Neural crest cell (in vitro differentiated cells): ENCODE data around the gene HNRNPUL1. TPM values are rescaled to one million over a fixed set of nuclear protein-coding genes. Genes with fewer than 3 reads are reported as not detected.

Experiments used
- DNase-seq: peaks from one replicate; pipeline ENCODE4 v3.0.0; 2021; ENCODE audit warnings: low read depth, mixed read lengths, low spot score
- H3K27ac Mint-ChIP-seq: one replicate; pipeline ENCODE4 v1.8.0; 2021; ENCODE audit warnings: mild to moderate bottlenecking, mixed read lengths; ENCODE audit not compliant: unreplicated experiment
- H3K27me3 Mint-ChIP-seq: 2 replicates; pipeline ENCODE4 v1.8.0; 2021; ENCODE audit warnings: low read depth, mild to moderate bottlenecking, mixed read lengths
- H3K36me3 Mint-ChIP-seq: 2 replicates; pipeline ENCODE4 v1.8.0; 2021; ENCODE audit warnings: low read depth, mild to moderate bottlenecking, mixed read lengths
- H3K4me1 Mint-ChIP-seq: 2 replicates; pipeline ENCODE4 v1.8.0; 2021; ENCODE audit warnings: mixed read lengths
- H3K4me3 Mint-ChIP-seq: one replicate; pipeline ENCODE4 v1.8.0; 2021; ENCODE audit warnings: mild to moderate bottlenecking, mixed read lengths
- H3K9me3 Mint-ChIP-seq: 2 replicates; pipeline ENCODE4 v1.8.0; 2021; ENCODE audit warnings: mixed read lengths
- CTCF ChIP-seq: fragments of 200-600 bp; sonication (generic); conservative IDR thresholded peaks from 2 replicates; pipeline ENCODE4 v1.5.0; 2021; ENCODE audit warnings: antibody characterized with exemption, mild to moderate bottlenecking
- total RNA-seq: library from RNA; stranded (reverse); gene quantifications from 2 replicates; pipeline ENCODE4 v1.2.1, GENCODE V29; 2021

The HNRNPUL1 gene
- total RNA-seq, 1 donor from 2014 or later = 306 TPM

DNA sequence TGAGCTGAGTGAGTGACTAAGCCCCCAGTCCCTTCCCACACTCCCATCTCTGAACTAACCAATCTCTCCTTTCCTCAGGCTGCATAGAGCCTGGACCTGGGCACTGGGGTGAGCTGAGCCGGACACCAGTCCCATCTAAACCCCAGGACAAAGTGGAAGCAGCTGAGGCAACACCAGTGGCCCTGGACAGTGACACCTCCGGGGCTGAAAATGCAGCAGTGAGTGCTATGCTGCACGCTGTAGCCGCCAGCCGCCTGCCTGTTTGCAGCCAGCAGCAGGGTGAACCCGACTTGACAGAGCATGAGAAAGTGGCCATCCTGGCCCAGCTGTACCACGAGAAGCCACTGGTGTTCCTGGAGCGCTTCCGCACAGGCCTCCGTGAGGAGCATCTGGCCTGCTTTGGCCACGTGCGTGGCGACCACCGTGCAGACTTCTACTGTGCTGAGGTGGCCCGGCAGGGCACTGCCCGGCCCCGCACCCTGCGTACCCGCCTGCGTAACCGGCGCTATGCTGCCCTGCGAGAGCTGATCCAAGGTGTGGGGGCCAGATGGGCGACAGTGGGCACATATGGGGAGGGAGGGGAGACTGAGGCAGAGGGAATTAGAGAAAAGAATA is 52.2 kb downstream of the HNRNPUL1 start:
- H3K36me3 Mint-ChIP-seq = peaks cover 23% of the 10 kb centered on the region
- peak overlapping the region; percentile 33 for H3K4me3 Mint-ChIP-seq
- no peak for DNase-seq
- no peaks in the 10 kb centered on the region for H3K9me3 Mint-ChIP-seq
- peaks cover 12% of the 10 kb centered on the region for H3K4me1 Mint-ChIP-seq
- no peak overlapping the region for H3K27ac Mint-ChIP-seq
- no peaks in the 10 kb centered on the region for H3K27me3 Mint-ChIP-seq
- no peak for TF ChIP-seq CTCF

GRCh38 chr19:41318696-41319499 is 54.7 kb downstream of the HNRNPUL1 start:
- DNase-seq = no peak
- no peak for TF ChIP-seq CTCF
- Mint-ChIP-seq H3K27me3 (peaks cover 2% of the 10 kb centered on the region), H3K4me1 (peaks cover 17% of the 10 kb centered on the region), H3K4me3 (no peak overlapping the region), H3K36me3 (peaks cover 15% of the 10 kb centered on the region), H3K9me3 (no peaks in the 10 kb centered on the region), H3K27ac (no peak overlapping the region)

GRCh38 chr19:41319500-41320184 is 55.5 kb downstream of the HNRNPUL1 start:
- no peak overlapping the region for H3K27ac Mint-ChIP-seq
- peaks cover 8% of the 10 kb centered on the region for H3K27me3 Mint-ChIP-seq
- H3K4me1 Mint-ChIP-seq = peaks cover 24% of the 10 kb centered on the region
- TF ChIP-seq CTCF = no peak
- no peak overlapping the region for H3K4me3 Mint-ChIP-seq
- H3K9me3 Mint-ChIP-seq = no peaks in the 10 kb centered on the region
- DNase-seq = no peak
- peaks cover 15% of the 10 kb centered on the region for H3K36me3 Mint-ChIP-seq

DNA sequence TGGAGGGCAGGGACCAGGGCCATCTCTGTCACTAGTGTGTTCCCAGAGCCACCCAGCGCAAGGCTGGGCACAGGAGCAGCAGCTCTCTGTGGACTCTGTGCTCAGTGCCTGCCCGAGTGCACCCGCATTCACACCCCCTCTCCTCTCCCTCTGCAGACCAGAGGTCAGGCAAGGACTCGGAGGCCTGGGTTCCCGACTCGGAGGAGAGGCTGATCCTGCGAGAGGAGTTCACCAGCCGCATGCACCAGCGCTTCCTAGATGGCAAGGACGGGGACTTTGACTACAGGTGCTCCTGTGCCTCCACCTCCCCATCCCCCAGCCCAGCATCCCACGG is 56.0 kb downstream of the HNRNPUL1 start:
- H3K36me3 Mint-ChIP-seq = peaks cover 15% of the 10 kb centered on the region
- H3K4me3 Mint-ChIP-seq = no peak overlapping the region
- H3K9me3 Mint-ChIP-seq = no peaks in the 10 kb centered on the region
- peaks cover 29% of the 10 kb centered on the region for H3K4me1 Mint-ChIP-seq
- no peak for TF ChIP-seq CTCF
- peaks cover 11% of the 10 kb centered on the region for H3K27me3 Mint-ChIP-seq
- no peak for DNase-seq
- H3K27ac Mint-ChIP-seq = no peak overlapping the region

- Mint-ChIP-seq H3K27ac (no peak overlapping the region), H3K4me3 (no peak overlapping the region), H3K4me1 (peaks cover 33% of the 10 kb centered on the region), H3K9me3 (no peaks in the 10 kb centered on the region), H3K27me3 (peaks cover 16% of the 10 kb centered on the region), H3K36me3 (peaks cover 15% of the 10 kb centered on the region)
- no peak for TF ChIP-seq CTCF
- DNase-seq = no peak
Measured at GRCh38 chr19:41320568-41320967, 56.4 kb downstream of the HNRNPUL1 start.
